SK-MEL-5 (cell line): Measurements from ENCODE around the gene LRMDA. TPM values are rescaled to one million over a fixed set of nuclear protein-coding genes. Genes with fewer than 3 reads are reported as not detected.
"Not testable (repeated sequence)": the region's sequence is repeated elsewhere in the genome, so short reads cannot be mapped to it uniquely, and the experiment has no call there.

Source experiments
- DNase-seq: peaks from one replicate; pipeline ENCODE4 v3.0.0-alpha.2; 2016; ENCODE audit warnings: low read depth, low spot score
- in situ Hi-C: cut with HindIII; loops from 2 replicates; pipeline ENCODE4 v1.10.0; 2016; ENCODE audit warnings: low sequenced_read_pairs, high pct_unique_total_duplicates, low pct_unique_long_range_greater_than_20kb
- total RNA-seq: library from RNA; depleted of rRNA; stranded (reverse); fragments of >200 nt; shearing (Covaris generic); gene quantifications from 2 replicates; pipeline ENCODE4 v1.2.3, GENCODE V29; 2014

The LRMDA gene
- total RNA-seq, 1 experiment from 2014 or later, result 25.2 TPM

- in situ Hi-C loops, result no loop called here
- no peak for DNase-seq
Observed at GRCh38 chr10:76139431-76139830, 708.0 kb downstream of the LRMDA start.

- DNase-seq, result no peak
- in situ Hi-C loops, result no loop called here
Observed at GRCh38 chr10:76141376-76141775, 710.0 kb downstream of the LRMDA start.

- DNase-seq, in situ Hi-C loops: not testable (repeated sequence)
Observed at GRCh38 chr10:76148217-76148616, 716.8 kb downstream of the LRMDA start.

- in situ Hi-C loops, result no loop called here
- DNase-seq, result no peak
Observed at GRCh38 chr10:76149182-76149581, 717.8 kb downstream of the LRMDA start.

- in situ Hi-C loops, result no loop called here
- no peak for DNase-seq
Observed at GRCh38 chr10:76149602-76150138, 718.2 kb downstream of the LRMDA start.

- in situ Hi-C loops, result no loop called here
- DNase-seq, result no peak
Observed at GRCh38 chr10:76150139-76150875, 718.9 kb downstream of the LRMDA start.

- in situ Hi-C loops, result no loop called here
- DNase-seq, result no peak
Observed at GRCh38 chr10:76150876-76151288, 719.5 kb downstream of the LRMDA start.

GRCh38 chr10:76152186-76152585, 720.8 kb downstream of the LRMDA start:
- in situ Hi-C loops, result no loop called here

GRCh38 chr10:76155961-76156360, 724.5 kb downstream of the LRMDA start:
- DNase-seq, result no peak
- in situ Hi-C loops, result no loop called here

More at GRCh38 chr10:76152186-76152585, 720.8 kb downstream of the LRMDA start:
- no peak for DNase-seq

- DNase-seq, result no peak
- in situ Hi-C loops, result no loop called here
Observed at GRCh38 chr10:76160446-76161300, 729.2 kb downstream of the LRMDA start.

- in situ Hi-C loops, result no loop called here
Observed at GRCh38 chr10:76161301-76161582, 729.8 kb downstream of the LRMDA start.

GRCh38 chr10:76168437-76168836, 737.0 kb downstream of the LRMDA start:
- in situ Hi-C loops, result no loop called here
- DNase-seq, result no peak

More at GRCh38 chr10:76161301-76161582, 729.8 kb downstream of the LRMDA start:
- no peak for DNase-seq

GRCh38 chr10:76169246-76169645, 737.8 kb downstream of the LRMDA start:
- no peak for DNase-seq
- in situ Hi-C loops, result no loop called here

- DNase-seq, result no peak
- in situ Hi-C loops, result no loop called here
Observed at GRCh38 chr10:76172020-76172419, 740.6 kb downstream of the LRMDA start.

- in situ Hi-C loops, result no loop called here
- DNase-seq, result no peak
Observed at GRCh38 chr10:76175533-76176165, 744.2 kb downstream of the LRMDA start.

- DNase-seq, result no peak
- in situ Hi-C loops, result no loop called here
Observed at GRCh38 chr10:76176166-76176550, 744.7 kb downstream of the LRMDA start.

GRCh38 chr10:76177936-76178335, 746.5 kb downstream of the LRMDA start:
- in situ Hi-C loops, result no loop called here
- DNase-seq, result no peak

GRCh38 chr10:76178532-76179292, 747.3 kb downstream of the LRMDA start:
- no peak for DNase-seq
- in situ Hi-C loops, result no loop called here
